ENCODE measurements around the gene GBE1. TPM values are rescaled to one million over a fixed set of nuclear protein-coding genes. Genes with fewer than 3 reads are reported as not detected.

Gene GBE1
- total RNA-seq, 5 donors from 2014 or later (not counting 1 experiment from before 2014, with no cell fraction given): 8.1 to 9.2 (median 8.7) TPM

DNA sequence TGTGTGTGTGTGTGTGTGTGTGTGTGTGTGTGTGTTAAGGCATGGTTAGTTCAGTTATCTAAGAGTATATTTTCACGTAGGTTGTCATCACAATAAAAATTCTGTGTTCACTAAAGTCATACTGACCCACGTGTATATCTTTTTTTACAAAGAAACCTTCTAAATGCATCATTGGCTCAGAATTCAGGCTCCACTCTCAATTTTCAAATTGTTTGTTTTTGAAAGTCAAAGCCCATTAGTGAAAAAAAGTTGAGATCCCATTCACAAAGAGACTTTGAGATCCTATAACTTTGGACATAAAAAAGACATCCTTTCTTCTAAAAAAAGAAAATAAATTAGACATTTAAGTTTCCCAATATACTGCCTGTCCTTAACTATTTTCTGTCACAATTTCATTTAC is 59.3 kb downstream of the GBE1 start:
- CTCF ChIA-PET: no interaction called here
- peaks cover 0 to 4% (median 0%) of the 10 kb centered on the region in 3 donors for H3K4me1 Mint-ChIP-seq
- no peak overlapping the region for H3K27ac Mint-ChIP-seq
- no peaks in the 10 kb centered on the region for H3K27me3 Mint-ChIP-seq
- POLR2A ChIA-PET: no interaction called here
- no peak overlapping the region for H3K4me3 Mint-ChIP-seq
- DNase-seq (no peak), ATAC-seq (replicated peaks in 1 of 4) (no peak)
- no peaks in the 10 kb centered on the region for H3K4me1 ChIP-seq (ENCODE audit: control insufficient read depth in 1 of 2, extremely low read depth in 1 of 2, insufficient read depth in 2 of 2, low read length in 2 of 2)
- H3K9me3 ChIP-seq: no peaks in the 10 kb centered on the region
- H3K36me3 Mint-ChIP-seq: peaks cover 24% of the 10 kb centered on the region
- no CpG with 5 or more reads among the region's 2 CpGs for WGBS (ENCODE audit: insufficient coverage)
- H3K9me3 Mint-ChIP-seq: no peaks in the 10 kb centered on the region
- no peak overlapping the region for H3K4me3 ChIP-seq (ENCODE audit: control insufficient read depth in 1 of 2, extremely low read depth in 1 of 2, low read length in 1 of 2)
- no peak overlapping the region for H3K27ac ChIP-seq (ENCODE audit: low read length)
- no peaks in the 10 kb centered on the region for H3K36me3 ChIP-seq (ENCODE audit: control insufficient read depth in 2 of 2, extremely low read depth in 1 of 2, insufficient read depth in 1 of 2, low read length in 1 of 2)
- no peaks in the 10 kb centered on the region for H3K27me3 ChIP-seq (replicated peaks in 1 of 2; ENCODE audit: control insufficient read depth in 2 of 2, extremely low read depth in 1 of 2, insufficient read depth in 2 of 2, low read length in 1 of 2)

DNA sequence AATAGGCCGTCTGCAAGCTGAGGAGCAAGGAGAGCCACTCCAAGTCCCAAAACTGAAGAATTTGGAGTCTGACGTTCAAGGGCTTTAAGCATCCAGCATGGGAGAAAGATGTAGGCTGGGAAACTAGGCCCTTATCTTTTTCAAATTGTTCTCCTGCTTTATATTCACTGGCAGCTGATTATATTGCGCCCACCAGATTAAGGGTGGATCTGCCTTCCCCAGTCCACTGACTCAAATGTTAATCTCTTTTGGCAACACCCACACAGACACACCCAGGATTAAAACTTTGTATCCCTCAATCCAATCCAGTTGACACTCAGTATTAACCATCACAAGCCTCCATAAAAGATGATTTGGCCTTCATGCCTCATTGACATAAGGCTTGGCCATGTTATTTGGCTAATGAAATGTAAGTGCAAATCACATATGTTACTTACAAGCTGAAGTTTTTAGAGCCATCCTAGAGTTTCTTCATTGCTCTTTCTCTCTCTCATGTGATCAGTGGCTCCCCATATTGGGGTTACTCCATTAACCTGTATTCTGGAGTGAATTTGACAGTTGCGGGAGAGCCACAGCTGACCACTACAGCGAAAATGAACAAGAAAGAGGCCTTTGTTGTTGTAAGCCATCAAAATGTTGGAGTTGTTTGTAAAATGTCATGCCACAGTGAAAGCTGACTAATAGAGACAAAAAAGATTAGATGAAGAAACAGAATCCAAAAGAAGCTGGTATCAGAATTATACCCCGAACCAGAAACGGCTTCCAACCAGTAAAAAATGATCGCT is 61.7 kb downstream of the GBE1 start:
- Mint-ChIP-seq H3K27me3 (no peaks in the 10 kb centered on the region), H3K36me3 (peaks cover 30% of the 10 kb centered on the region), H3K9me3 (no peaks in the 10 kb centered on the region), H3K4me1 (no peaks in the 10 kb centered on the region), H3K27ac (no peak overlapping the region), H3K4me3 (no peak overlapping the region)
- no peak for DNase-seq
- H3K27ac ChIP-seq (ENCODE audit: low read length): no peak overlapping the region
- H3K4me1 ChIP-seq (ENCODE audit: control insufficient read depth in 1 of 2, extremely low read depth in 1 of 2, insufficient read depth in 2 of 2, low read length in 2 of 2): no peaks in the 10 kb centered on the region
- POLR2A ChIA-PET: no interaction called here
- no peaks in the 10 kb centered on the region for H3K27me3 ChIP-seq (replicated peaks in 1 of 2; ENCODE audit: control insufficient read depth in 2 of 2, extremely low read depth in 1 of 2, insufficient read depth in 2 of 2, low read length in 1 of 2)
- WGBS (ENCODE audit: insufficient coverage): 100% methylated on average over 1 of the region's 8 CpGs
- no peaks in the 10 kb centered on the region for H3K36me3 ChIP-seq (ENCODE audit: control insufficient read depth in 2 of 2, extremely low read depth in 1 of 2, insufficient read depth in 1 of 2, low read length in 1 of 2)
- no peak overlapping the region for H3K4me3 ChIP-seq (ENCODE audit: control insufficient read depth in 1 of 2, extremely low read depth in 1 of 2, low read length in 1 of 2)
- no peak for ATAC-seq (replicated peaks in 1 of 4)
- H3K9me3 ChIP-seq: no peaks in the 10 kb centered on the region
- CTCF ChIA-PET: no interaction called here

DNA sequence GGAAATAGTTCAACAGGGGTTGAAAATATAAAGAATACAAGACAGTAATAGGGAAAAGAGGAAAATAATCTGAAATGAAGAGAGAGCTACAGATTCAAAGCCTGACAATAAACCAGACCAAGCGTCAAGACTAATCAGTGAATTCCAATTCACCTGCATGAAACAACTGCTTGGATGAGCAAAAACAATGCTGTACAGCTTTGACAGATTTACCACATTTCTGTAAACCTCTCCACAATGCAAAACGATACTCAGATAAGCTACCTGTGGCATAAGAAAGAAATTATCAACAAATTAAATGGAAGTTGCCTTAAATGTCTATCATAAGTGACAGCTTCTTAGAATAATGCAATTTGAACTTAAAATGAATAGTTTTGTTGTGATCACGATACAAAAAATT is 65.4 kb downstream of the GBE1 start:
- H3K27me3 Mint-ChIP-seq: no peaks in the 10 kb centered on the region
- H3K27ac ChIP-seq (ENCODE audit: low read length): no peak overlapping the region
- no peaks in the 10 kb centered on the region for H3K27me3 ChIP-seq (replicated peaks in 1 of 2; ENCODE audit: control insufficient read depth in 2 of 2, extremely low read depth in 1 of 2, insufficient read depth in 2 of 2, low read length in 1 of 2)
- no peak overlapping the region for H3K27ac Mint-ChIP-seq
- ChIA-PET CTCF (interaction anchor here in 1 of 2 donors (0.5 kb wide), 1 partner anchor 251 kb away, joined by 7 read pairs; no protein-coding TSS in a partner anchor), POLR2A (no interaction called here)
- ATAC-seq (replicated peaks in 1 of 4) (no peak), DNase-seq (no peak)
- no peaks in the 10 kb centered on the region for H3K9me3 ChIP-seq
- H3K4me1 Mint-ChIP-seq: no peaks in the 10 kb centered on the region
- H3K4me1 ChIP-seq (ENCODE audit: control insufficient read depth in 1 of 2, extremely low read depth in 1 of 2, insufficient read depth in 2 of 2, low read length in 2 of 2): no peaks in the 10 kb centered on the region
- H3K9me3 Mint-ChIP-seq: no peaks in the 10 kb centered on the region
- no peak overlapping the region for H3K4me3 ChIP-seq (ENCODE audit: control insufficient read depth in 1 of 2, extremely low read depth in 1 of 2, low read length in 1 of 2)
- H3K36me3 Mint-ChIP-seq: peaks cover 23% of the 10 kb centered on the region
- 89% methylated on average over 1 of the region's 3 CpGs for WGBS (ENCODE audit: insufficient coverage)
- H3K4me3 Mint-ChIP-seq: no peak overlapping the region
- no peaks in the 10 kb centered on the region for H3K36me3 ChIP-seq (ENCODE audit: control insufficient read depth in 2 of 2, extremely low read depth in 1 of 2, insufficient read depth in 1 of 2, low read length in 1 of 2)

DNA sequence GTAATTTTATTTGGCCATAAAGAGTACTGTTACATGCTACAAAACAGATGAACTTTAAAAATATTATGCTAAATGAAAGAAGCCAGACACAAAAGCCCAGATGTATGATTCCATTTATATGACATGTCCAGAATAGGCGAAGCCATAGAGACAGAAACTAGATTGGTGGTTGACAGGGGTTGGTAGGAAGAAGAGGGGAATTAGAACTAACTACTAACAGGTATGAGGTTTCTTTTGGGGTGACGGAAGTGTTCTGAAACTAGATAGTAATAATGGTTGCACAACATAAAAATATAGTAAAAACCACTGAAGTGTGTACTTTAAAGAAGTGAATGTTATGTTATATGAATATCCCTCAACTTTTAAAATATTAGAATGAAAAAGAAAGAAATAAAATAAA is 66.1 kb downstream of the GBE1 start:
- ChIA-PET CTCF (interaction anchor here in 1 of 2 donors (0.5 kb wide), 1 partner anchor 252 kb away, joined by 7 read pairs; no protein-coding TSS in a partner anchor), POLR2A (no interaction called here)
- Histone ChIP-seq H3K4me1 (ENCODE audit: control insufficient read depth in 1 of 2, extremely low read depth in 1 of 2, insufficient read depth in 2 of 2, low read length in 2 of 2) (no peaks in the 10 kb centered on the region), H3K27ac (ENCODE audit: low read length) (no peak overlapping the region), H3K4me3 (ENCODE audit: control insufficient read depth in 1 of 2, extremely low read depth in 1 of 2, low read length in 1 of 2) (no peak overlapping the region), H3K9me3 (no peaks in the 10 kb centered on the region), H3K27me3 (replicated peaks in 1 of 2; ENCODE audit: control insufficient read depth in 2 of 2, extremely low read depth in 1 of 2, insufficient read depth in 2 of 2, low read length in 1 of 2) (no peaks in the 10 kb centered on the region), H3K36me3 (ENCODE audit: control insufficient read depth in 2 of 2, extremely low read depth in 1 of 2, insufficient read depth in 1 of 2, low read length in 1 of 2) (no peaks in the 10 kb centered on the region)
- H3K4me1 Mint-ChIP-seq: no peaks in the 10 kb centered on the region
- no peak for DNase-seq
- WGBS (ENCODE audit: insufficient coverage): 100% methylated on average over 1 of the region's 2 CpGs
- no peaks in the 10 kb centered on the region for H3K27me3 Mint-ChIP-seq
- H3K36me3 Mint-ChIP-seq: peaks cover 25% of the 10 kb centered on the region
- H3K4me3 Mint-ChIP-seq: no peak overlapping the region
- no peaks in the 10 kb centered on the region for H3K9me3 Mint-ChIP-seq
- no peak for ATAC-seq (replicated peaks in 1 of 4)
- no peak overlapping the region for H3K27ac Mint-ChIP-seq

DNA sequence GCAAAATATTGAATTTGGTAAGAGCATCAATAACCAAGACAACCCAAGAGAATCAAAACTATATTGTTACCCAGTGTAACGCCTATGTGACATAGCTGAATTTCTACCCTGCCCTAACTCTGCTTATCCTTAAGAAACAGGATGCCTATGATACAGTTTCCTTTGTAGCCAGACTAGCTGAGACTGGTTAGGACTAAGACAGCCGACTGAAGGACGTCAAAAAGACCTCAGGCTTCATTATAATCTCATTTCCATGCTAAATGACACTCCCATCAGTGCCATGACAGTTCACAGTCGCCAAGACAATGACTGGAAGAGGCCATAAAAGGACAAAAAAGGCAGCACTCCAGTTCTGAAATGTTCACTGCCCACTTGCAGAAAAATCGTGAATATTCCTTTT is 66.8 kb downstream of the GBE1 start:
- no peaks in the 10 kb centered on the region for H3K9me3 Mint-ChIP-seq
- ChIA-PET POLR2A (no interaction called here), CTCF (no interaction called here)
- DNase-seq: no peak
- peaks cover 27% of the 10 kb centered on the region for H3K36me3 Mint-ChIP-seq
- no peaks in the 10 kb centered on the region for H3K4me1 Mint-ChIP-seq
- Histone ChIP-seq H3K36me3 (ENCODE audit: control insufficient read depth in 2 of 2, extremely low read depth in 1 of 2, insufficient read depth in 1 of 2, low read length in 1 of 2) (no peaks in the 10 kb centered on the region), H3K4me3 (ENCODE audit: control insufficient read depth in 1 of 2, extremely low read depth in 1 of 2, low read length in 1 of 2) (no peak overlapping the region), H3K27me3 (replicated peaks in 1 of 2; ENCODE audit: control insufficient read depth in 2 of 2, extremely low read depth in 1 of 2, insufficient read depth in 2 of 2, low read length in 1 of 2) (no peaks in the 10 kb centered on the region), H3K4me1 (ENCODE audit: control insufficient read depth in 1 of 2, extremely low read depth in 1 of 2, insufficient read depth in 2 of 2, low read length in 2 of 2) (no peaks in the 10 kb centered on the region), H3K27ac (ENCODE audit: low read length) (no peak overlapping the region), H3K9me3 (no peaks in the 10 kb centered on the region)
- ATAC-seq (replicated peaks in 1 of 4): no peak
- no peak overlapping the region for H3K4me3 Mint-ChIP-seq
- no peak overlapping the region for H3K27ac Mint-ChIP-seq
- no peaks in the 10 kb centered on the region for H3K27me3 Mint-ChIP-seq
- 92% methylated on average over 4 of the region's 5 CpGs for WGBS (ENCODE audit: insufficient coverage)

DNA sequence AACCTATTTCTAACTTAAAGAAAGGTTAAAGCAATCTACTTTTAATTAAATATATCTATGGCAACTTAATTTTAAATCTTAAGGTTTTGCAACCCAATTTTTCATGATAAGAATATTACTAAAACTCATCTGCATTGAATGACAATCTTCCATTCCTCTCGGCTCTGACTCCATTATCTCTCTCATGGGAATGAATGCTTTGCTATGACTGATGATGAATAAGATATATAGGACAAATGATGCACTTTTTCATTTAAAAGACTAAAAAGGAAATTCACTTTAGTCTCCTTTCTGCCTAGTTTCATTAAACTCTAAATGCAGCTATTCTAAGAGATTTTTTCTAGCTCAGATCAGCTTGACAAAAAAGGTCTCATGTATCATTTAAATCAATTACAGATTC is 68.7 kb downstream of the GBE1 start:
- no CpG with 5 or more reads among the region's 1 CpG for WGBS (ENCODE audit: insufficient coverage)
- H3K4me1 ChIP-seq (ENCODE audit: control insufficient read depth in 1 of 2, extremely low read depth in 1 of 2, insufficient read depth in 2 of 2, low read length in 2 of 2): no peaks in the 10 kb centered on the region
- CTCF ChIA-PET: no interaction called here
- Mint-ChIP-seq H3K9me3 (no peaks in the 10 kb centered on the region), H3K27me3 (no peaks in the 10 kb centered on the region), H3K36me3 (peaks cover 22% of the 10 kb centered on the region), H3K4me3 (no peak overlapping the region), H3K27ac (no peak overlapping the region), H3K4me1 (no peaks in the 10 kb centered on the region)
- H3K27me3 ChIP-seq (replicated peaks in 1 of 2; ENCODE audit: control insufficient read depth in 2 of 2, extremely low read depth in 1 of 2, insufficient read depth in 2 of 2, low read length in 1 of 2): no peaks in the 10 kb centered on the region
- POLR2A ChIA-PET: no interaction called here
- ATAC-seq (replicated peaks in 1 of 4) (no peak), DNase-seq (no peak)
- no peak overlapping the region for H3K4me3 ChIP-seq (ENCODE audit: control insufficient read depth in 1 of 2, extremely low read depth in 1 of 2, low read length in 1 of 2)
- no peaks in the 10 kb centered on the region for H3K9me3 ChIP-seq
- H3K36me3 ChIP-seq (ENCODE audit: control insufficient read depth in 2 of 2, extremely low read depth in 1 of 2, insufficient read depth in 1 of 2, low read length in 1 of 2): no peaks in the 10 kb centered on the region
- H3K27ac ChIP-seq (ENCODE audit: low read length): no peak overlapping the region
